Motor neuron (in vitro differentiated cells): ENCODE measurements around the gene TNFSF15. TPM values are rescaled to one million over a fixed set of nuclear protein-coding genes. Genes with fewer than 3 reads are reported as not detected.

Experiments used
- ATAC-seq, 8 experiments: fragments of 200-7000 bp; cut with Tn5 transposase; replicated peaks in 6 of 8; 2 replicates each; pipeline ENCODE4 v1.8.0; 2021; ENCODE audit warnings: mild to moderate bottlenecking in 8 of 8, moderate library complexity in 8 of 8
- H3K27ac ChIP-seq, 2 donors: fragments of 250-450 bp; sonication (Bioruptor Pico); 2 replicates each; pipeline ENCODE4 v1.9.0; 2021; ENCODE audit warnings: antibody characterized with exemption in 2 of 2, mild to moderate bottlenecking in 2 of 2, moderate library complexity in 1 of 2
- H3K4me1 ChIP-seq, 2 donors: fragments of 250-450 bp; sonication (Bioruptor Pico); replicated peaks in 1 of 2; 2 replicates each; pipeline ENCODE4 v1.6.1; 2021; ENCODE audit warnings: antibody characterized with exemption in 2 of 2, mild to moderate bottlenecking in 2 of 2, moderate library complexity in 1 of 2
- H3K4me3 ChIP-seq, 5 donors: fragments of 250-450 bp; sonication (Bioruptor Pico); 2 replicates each; pipeline ENCODE4 v1.9.0; 2021; ENCODE audit warnings: antibody characterized with exemption in 5 of 5, mild to moderate bottlenecking in 5 of 5, moderate library complexity in 4 of 5
- WGBS, 10 experiments: fragments of 450-650 bp; shearing (Covaris generic); methylation state at CpG; one replicate each; pipeline ENCODE4 v1.0.0; 2022; 5-methylcytosine and 5-hydroxymethylcytosine counted together
- in situ Hi-C, 9 experiments: fragments of 400-800 bp; cut with MboI; loops; one replicate each; pipeline ENCODE4 v1.15.0; 2021; ENCODE audit warnings: low sequenced_read_pairs in 9 of 9, low pct_unique_long_range_greater_than_20kb in 2 of 9; ENCODE audit not compliant: unreplicated experiment in 9 of 9
- total RNA-seq, 8 experiments: library from RNA; unstranded; fragments of 300-600 nt; gene quantifications; 2 replicates each; pipeline versions ENCODE4 v1.2.3 to v1.2.4, GENCODE V29; 2022

The TNFSF15 gene
- total RNA-seq, 8 experiments from 2014 or later = 0.13 to 4.1 (median 0.43) TPM; not detected in 1

- Histone ChIP-seq H3K27ac (no peak overlapping the region), H3K4me1 (no peaks in the 10 kb centered on the region), H3K4me3 (no peak overlapping the region)
- no peak for ATAC-seq
- in situ Hi-C loops = no loop called here
- WGBS, 10 experiments = 42 to 100% (median 83%) methylated on average over 1 to 2 of the region's 2 CpGs; no CpG with 5 or more reads in 1 of the 10 experiments
Measured at GRCh38 chr9:114791736-114792135, 14.1 kb downstream of the TNFSF15 start.

- H3K4me1 ChIP-seq = no peaks in the 10 kb centered on the region
- in situ Hi-C loops = no loop called here
- H3K4me3 ChIP-seq = no peak overlapping the region
- no peak overlapping the region for H3K27ac ChIP-seq
- ATAC-seq = no peak
Measured at GRCh38 chr9:114791312-114791711, 14.5 kb downstream of the TNFSF15 start.

GRCh38 chr9:114790521-114790920 is 15.3 kb downstream of the TNFSF15 start:
- in situ Hi-C loops = no loop called here
- Histone ChIP-seq H3K4me1 (no peaks in the 10 kb centered on the region), H3K4me3 (no peak overlapping the region), H3K27ac (no peak overlapping the region)
- whole genome bisulfite sequencing, 10 experiments = 26 to 100% (median 70%) methylated on average over 1 to 5 of the region's 6 CpGs; no CpG with 5 or more reads in 1 of the 10 experiments
- ATAC-seq = no peak

- no peak overlapping the region for H3K27ac ChIP-seq
- H3K4me1 ChIP-seq = peaks cover 0 to 4% of the 10 kb centered on the region in 2 donors
- in situ Hi-C loops = no loop called here
- no peak overlapping the region for H3K4me3 ChIP-seq
- WGBS, 10 experiments = 55 to 100% (median 100%) methylated on average over 2 to 3 of the region's 3 CpGs; no CpG with 5 or more reads in 4 of the 10 experiments
- ATAC-seq = no peak
Measured at GRCh38 chr9:114789006-114789405, 16.8 kb downstream of the TNFSF15 start.

- ATAC-seq = no peak
Measured at GRCh38 chr9:114787781-114788498, 17.9 kb downstream of the TNFSF15 start.

GRCh38 chr9:114787214-114787613 is 18.6 kb downstream of the TNFSF15 start:
- 0 to 100% (median 54%) methylated on average over 1 to 2 of the region's 2 CpGs; no CpG with 5 or more reads in 1 of the 10 experiments for WGBS, 10 experiments
- in situ Hi-C loops = no loop called here

More at GRCh38 chr9:114787781-114788498, 17.9 kb downstream of the TNFSF15 start:
- Histone ChIP-seq H3K27ac (no peak overlapping the region), H3K4me3 (no peak overlapping the region), H3K4me1 (peaks cover 0 to 5% of the 10 kb centered on the region in 2 donors)
- in situ Hi-C loops = no loop called here
- WGBS, 10 experiments = 58 to 100% (median 86%) methylated on average over 1 to 4 of the region's 4 CpGs; no CpG with 5 or more reads in 1 of the 10 experiments

GRCh38 chr9:114785866-114786650 is 19.8 kb downstream of the TNFSF15 start:
- Histone ChIP-seq H3K4me3 (no peak overlapping the region), H3K4me1 (peaks cover 0 to 5% of the 10 kb centered on the region in 2 donors), H3K27ac (no peak overlapping the region)
- no peak for ATAC-seq
- in situ Hi-C loops = no loop called here
- WGBS, 10 experiments = 55 to 100% (median 85%) methylated on average over 1 to 4 of the region's 5 CpGs; no CpG with 5 or more reads in 2 of the 10 experiments

More at GRCh38 chr9:114787214-114787613, 18.6 kb downstream of the TNFSF15 start:
- Histone ChIP-seq H3K4me1 (peaks cover 0 to 5% of the 10 kb centered on the region in 2 donors), H3K4me3 (no peak overlapping the region), H3K27ac (no peak overlapping the region)
- peak in 2 of 8 experiments; percentile 57 to 65 for ATAC-seq

- 35 to 87% (median 63%) methylated on average over 2 to 6 of the region's 6 CpGs; no CpG with 5 or more reads in 1 of the 10 experiments for WGBS, 10 experiments
- Histone ChIP-seq H3K4me3 (no peak overlapping the region), H3K27ac (no peak overlapping the region), H3K4me1 (peaks cover 0 to 5% of the 10 kb centered on the region in 2 donors)
- ATAC-seq = peak in 1 of 8 experiments; percentile 76
- in situ Hi-C loops = no loop called here
Measured at GRCh38 chr9:114784721-114785279, 21.0 kb downstream of the TNFSF15 start.

GRCh38 chr9:114782586-114782985 is 23.3 kb downstream of the TNFSF15 start:
- in situ Hi-C loops = no loop called here
- H3K4me1 ChIP-seq = peaks cover 0 to 5% of the 10 kb centered on the region in 2 donors
- no peak for ATAC-seq
- H3K27ac ChIP-seq = no peak overlapping the region
- H3K4me3 ChIP-seq = no peak overlapping the region

GRCh38 chr9:114779352-114779845 is 26.4 kb downstream of the TNFSF15 start:
- peak in 5 of 8 experiments; percentile 22 to 93 (median 58) for ATAC-seq
- Histone ChIP-seq H3K4me1 (peaks cover 0 to 4% of the 10 kb centered on the region in 2 donors), H3K4me3 (no peak overlapping the region), H3K27ac (no peak overlapping the region)
- in situ Hi-C loops = no loop called here
- WGBS, 10 experiments = 0 to 100% (median 63%) methylated on average over 2 to 4 of the region's 4 CpGs; no CpG with 5 or more reads in 2 of the 10 experiments

GRCh38 chr9:114777821-114778609 is 27.8 kb downstream of the TNFSF15 start:
- peaks cover 0 to 2% of the 10 kb centered on the region in 2 donors for H3K4me1 ChIP-seq
- in situ Hi-C loops = no loop called here
- ATAC-seq = peak in 1 of 8 experiments; percentile 76
- no peak overlapping the region for H3K27ac ChIP-seq
- no peak overlapping the region for H3K4me3 ChIP-seq
- WGBS, 10 experiments = 21 to 67% (median 44%) methylated on average over 1 to 6 of the region's 6 CpGs; no CpG with 5 or more reads in 2 of the 10 experiments

GRCh38 chr9:114776683-114777399 is 29.0 kb downstream of the TNFSF15 start:
- no peak for ATAC-seq
- H3K27ac ChIP-seq = no peak overlapping the region
- 60 to 100% (median 79%) methylated on average over 1 to 6 of the region's 6 CpGs; no CpG with 5 or more reads in 5 of the 10 experiments for WGBS, 10 experiments

More at GRCh38 chr9:114776683-114777399, 29.0 kb downstream of the TNFSF15 start:
- H3K4me3 ChIP-seq = no peak overlapping the region
- peaks cover 0 to 2% of the 10 kb centered on the region in 2 donors for H3K4me1 ChIP-seq
- in situ Hi-C loops = no loop called here
